8988T (cell line): Measurements from ENCODE around the gene ADSS1.
"Not testable (repeated sequence)": the region's sequence is repeated elsewhere in the genome, so short reads cannot be mapped to it uniquely, and the experiment has no call there.

ENCODE experiments used
- DNase-seq: peaks from one replicate; pipeline ENCODE4 v3.0.0; 2011

ADSS1 gene

DNA sequence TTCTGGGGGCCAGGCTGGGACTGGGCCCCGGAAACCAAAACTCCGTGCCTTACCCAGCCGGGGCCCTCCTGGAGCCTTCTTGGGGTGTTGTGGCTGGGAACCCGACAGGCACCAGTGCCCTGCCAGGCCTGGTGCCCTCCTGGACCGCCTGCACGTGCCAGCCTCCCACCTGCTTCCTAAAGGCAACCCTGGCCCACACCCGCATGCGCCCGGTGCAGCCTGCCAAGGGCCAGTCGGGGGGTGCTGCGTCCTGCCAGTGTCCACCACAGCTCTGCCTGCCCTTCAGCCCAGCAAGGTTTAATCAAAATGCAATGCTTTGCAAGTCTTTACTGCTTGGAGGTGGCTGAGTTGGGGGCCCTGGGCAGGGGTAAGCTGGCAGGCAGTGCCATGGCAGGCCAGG, 5.2 kb upstream of the ADSS1 start:
- no peak for DNase-seq

DNA sequence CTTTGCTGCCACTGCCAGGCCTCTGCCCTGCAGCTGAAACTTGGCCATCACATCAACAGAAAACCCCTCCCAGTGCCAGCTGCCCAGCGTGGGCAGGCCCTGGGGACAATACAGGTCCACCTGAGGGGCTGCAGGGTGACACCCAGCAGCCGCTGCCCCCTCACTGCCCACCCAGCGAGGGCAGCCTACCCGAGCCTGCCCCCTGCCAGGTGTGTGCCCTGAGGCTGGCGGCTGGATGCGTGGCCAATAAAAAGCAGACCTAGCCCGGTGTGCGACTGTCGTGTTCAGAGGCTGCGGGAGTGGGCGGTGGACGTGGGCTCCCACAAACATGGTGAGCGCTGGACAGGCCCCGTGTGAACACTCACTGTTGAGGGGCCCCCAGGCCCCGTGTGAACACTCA, 4.7 kb upstream of the ADSS1 start:
- no peak for DNase-seq

DNA sequence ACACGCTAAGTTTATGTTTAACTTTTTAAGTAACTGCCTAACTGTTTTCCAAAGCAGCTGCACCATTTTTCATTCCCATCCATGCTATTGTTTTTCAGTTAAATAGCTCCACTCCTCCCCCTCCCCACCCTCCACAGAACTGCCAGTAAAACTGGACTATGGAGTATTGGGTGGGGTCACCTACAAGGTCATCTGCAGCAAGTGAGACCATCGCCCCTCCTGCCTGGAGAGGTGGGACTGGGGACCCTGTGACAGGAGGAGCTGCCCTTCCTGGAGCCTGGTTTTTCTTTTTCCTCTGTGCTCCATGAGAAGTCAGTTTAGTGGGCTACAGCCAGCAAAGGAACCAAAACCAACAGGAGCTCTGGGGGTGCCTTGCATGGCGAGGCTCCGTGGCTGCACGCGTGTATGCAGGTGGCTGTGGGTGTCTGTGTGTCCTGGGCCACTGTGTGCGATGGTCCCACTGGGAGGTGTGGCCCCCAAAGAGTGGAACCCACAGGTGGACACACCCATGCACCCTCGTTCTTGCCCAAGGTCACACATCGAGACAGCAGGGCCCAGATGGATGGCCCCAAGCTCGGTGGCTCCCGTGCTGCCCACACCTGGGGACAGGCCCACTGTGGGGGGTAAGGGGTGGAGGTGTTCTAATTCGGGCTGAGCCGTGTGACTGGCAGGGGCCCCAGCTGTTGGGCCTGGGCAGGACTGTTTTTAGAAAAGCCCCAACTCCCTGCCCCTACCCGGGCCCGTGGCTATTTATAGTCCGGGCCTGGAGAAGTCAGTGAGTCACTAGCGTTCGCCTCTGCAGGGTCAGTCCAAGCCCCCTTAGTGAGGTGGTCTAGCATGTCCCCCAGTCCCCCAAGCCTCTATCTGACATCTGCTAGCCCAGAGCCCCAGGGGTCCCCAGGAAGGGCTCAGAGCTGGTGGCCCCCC, 2.3 kb upstream of the ADSS1 start:
- no peak for DNase-seq

DNA sequence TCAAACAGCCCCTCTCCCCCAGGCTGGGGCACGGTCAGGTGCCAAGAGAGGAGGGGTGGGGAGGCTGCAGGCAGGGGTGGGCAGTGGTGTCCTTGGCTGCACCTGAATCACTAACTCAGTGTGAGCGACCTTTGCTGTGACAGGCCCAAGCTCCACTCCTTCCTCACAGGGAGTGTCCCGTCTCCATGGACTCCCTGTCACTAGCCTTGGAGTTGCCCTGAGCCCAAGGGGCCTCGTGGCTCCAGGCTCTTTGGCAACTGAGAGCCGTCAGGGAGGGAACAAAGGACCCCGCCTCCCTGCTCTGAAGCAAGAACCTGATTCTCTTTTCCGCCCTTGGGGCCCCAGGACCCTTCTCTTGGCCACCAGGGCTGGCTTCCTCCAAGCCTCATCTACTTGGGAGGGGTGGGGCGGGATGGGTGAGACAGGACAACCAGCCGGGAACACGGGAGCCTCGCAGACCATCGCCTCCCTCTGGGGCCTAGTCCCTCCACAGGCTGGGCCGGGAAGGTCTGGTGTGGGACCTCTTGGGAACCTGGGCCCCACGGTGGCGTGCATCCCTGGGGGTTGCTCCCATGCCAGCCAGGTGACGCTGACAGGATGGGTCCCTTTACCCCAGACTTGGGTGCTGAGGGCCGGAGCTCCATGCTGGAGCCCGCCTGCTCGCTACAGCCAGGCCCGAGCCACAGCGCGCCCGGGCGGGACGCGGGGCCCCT, 935 bp upstream of the ADSS1 start:
- DNase-seq: no peak

DNA sequence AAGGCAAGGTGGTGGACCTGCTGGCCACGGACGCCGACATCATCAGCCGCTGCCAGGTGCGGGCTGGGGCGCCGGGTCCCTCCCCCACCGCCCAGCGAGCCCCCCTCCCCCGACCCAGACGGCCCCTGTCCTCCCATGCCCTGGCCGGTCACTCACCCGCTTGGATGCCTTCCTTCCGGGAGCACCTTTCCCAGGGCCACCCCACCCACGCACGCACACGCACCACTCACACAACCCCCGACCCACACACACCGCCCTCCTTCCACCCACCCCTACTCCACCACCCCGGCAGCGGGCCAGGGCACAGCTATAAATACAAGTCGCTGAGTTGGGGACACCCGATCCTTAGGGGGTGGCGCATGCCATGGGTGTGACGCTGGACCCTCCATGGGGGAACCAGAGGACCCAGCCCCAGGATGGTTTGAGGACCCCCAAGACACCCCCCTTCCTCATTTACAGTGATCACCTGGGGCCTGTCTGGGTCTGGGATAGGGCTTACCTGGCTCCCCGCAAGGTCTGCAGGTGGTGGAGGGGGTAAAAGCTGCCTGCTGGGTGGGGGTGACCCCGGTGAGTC, 465 bp downstream of the ADSS1 start:
- DNase-seq: no peak

DNA sequence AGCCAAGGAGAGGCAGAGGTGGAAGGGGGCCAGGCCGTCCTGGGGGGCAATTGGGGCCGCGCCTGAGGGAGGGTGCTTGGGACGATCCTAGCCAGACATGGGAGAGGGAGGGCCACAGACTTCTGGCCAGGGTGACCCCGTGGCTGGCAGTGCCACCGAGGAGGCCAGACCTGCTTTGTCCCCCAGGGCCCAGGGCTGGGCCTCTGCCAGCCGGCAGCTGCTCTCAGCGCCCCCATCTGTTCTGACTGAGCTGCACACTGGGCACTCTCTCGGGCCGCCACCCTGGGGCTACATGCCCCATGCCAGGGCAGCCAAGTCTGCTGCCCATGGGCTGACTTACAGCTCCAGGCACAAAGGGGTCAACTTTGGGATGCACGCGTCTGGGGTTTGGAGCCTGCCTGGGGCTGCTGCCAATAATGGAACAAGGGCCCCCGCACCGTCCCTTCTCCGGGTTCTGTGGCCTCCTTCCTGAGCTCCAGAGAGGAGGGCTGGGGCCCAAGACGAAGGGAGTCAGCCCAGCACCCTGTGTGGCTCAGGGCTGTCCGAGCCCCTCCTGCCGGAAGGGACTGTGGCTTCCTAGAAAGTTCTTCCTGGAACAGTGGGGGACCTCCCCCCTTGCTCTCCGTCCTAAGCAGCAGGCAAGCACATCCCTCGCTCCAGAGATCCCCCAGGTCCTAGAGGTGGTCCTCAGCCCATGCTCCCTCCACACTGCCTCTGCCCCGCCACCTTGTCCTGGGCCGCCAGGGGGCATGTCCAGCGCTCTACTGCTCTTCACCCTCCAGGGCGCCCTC, 1.1 kb downstream of the ADSS1 start:
- DNase-seq: no peak

DNA sequence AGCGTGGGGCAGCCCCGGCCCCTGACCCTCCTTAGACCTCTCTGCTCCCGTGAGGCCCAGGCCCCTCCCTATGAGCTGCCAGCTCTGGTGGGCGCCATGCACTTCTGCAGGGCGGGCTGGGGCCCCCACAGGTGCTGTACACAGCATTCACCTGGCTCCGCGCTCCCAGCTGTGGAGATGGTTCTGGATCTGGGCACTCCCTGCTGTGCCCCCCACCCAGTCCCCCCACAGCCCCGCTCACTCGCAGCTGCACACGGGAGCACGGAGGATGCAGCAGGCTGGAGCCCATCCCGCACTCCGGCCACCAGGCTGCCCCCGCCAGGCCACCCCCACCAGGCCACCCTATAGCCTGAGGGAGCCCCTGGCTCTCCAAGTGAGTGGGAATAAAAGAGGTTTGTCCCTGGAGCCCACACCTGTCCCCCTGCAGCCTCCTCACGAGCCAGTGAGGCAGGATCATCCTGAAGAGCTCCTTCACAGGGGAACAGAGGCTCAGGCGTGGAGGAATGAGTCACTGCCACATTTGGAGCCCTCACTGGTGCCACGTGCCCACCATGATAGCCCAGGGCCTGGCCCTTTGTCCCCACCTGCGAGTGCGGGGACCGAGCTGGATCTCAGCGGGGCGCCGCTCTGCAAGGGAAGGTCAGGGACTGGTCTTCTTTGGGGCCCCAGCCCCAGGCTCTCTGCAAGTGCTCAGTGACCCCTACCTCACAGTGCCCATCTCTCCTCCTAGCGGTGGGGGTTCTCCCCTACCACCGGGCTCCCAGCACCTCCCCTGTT, 1.9 kb downstream of the ADSS1 start:
- DNase-seq: no peak

DNA sequence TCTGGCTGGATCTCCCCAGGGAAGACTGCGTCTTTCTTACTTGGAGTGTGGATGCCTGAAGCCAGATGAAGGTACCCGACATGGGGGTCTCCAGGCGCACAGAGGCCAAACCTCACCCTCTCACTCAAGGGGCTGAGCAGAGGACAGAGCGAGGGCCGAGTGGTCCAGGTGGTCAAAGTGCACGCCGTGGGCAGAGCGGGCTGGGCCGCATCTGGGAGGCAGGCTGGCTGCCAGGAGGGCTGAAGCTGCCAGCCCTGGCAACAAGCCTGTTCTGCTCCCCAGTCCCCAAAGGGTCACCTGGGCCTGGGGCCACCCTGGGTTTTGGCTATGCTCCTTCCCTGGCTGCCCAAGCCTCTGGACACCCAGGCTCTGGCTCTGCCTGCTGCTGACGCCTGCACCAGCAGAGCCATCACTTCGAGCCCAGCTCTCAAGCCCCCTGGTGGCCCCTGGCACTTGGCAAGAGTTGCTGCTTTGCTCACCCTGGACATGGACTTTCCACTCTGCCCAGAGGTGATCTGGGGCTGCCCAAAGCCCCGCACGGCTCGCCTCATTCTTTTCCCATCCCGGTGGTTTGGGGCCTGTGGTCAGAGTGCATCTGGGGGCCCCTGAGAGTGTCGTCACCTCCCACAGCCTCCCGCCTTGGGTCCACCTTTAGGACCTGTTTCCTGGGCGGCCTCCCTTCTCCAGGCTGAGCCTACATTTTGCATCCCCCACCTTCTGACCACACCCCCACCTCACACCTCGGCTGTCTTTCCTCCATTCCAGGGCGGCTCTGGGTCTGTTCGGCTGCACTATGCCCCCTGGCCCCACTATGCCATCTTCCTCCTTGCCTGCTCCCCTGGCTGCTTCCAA, 2.8 kb downstream of the ADSS1 start:
- no peak for DNase-seq

DNA sequence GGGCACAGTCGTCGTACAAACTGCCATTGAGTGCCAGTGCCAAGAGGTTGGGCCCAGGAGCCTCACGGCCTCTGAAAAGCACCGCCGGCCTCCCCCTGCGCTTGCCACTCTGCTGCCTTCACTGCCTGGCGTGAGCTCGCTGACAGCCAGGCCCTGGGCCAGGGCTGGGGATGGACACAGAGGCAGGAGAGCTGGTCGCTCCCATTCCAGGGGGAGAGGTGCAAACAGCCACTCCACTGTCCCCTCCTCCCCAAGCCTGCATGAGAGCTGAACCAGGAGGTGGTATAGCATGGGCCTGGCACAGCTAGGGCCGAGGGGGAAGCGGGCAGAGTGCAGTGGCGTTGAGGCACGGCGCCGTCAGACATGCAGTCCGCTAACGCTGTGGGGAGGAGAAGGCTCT, 4.6 kb downstream of the ADSS1 start:
- DNase-seq: no peak

DNA sequence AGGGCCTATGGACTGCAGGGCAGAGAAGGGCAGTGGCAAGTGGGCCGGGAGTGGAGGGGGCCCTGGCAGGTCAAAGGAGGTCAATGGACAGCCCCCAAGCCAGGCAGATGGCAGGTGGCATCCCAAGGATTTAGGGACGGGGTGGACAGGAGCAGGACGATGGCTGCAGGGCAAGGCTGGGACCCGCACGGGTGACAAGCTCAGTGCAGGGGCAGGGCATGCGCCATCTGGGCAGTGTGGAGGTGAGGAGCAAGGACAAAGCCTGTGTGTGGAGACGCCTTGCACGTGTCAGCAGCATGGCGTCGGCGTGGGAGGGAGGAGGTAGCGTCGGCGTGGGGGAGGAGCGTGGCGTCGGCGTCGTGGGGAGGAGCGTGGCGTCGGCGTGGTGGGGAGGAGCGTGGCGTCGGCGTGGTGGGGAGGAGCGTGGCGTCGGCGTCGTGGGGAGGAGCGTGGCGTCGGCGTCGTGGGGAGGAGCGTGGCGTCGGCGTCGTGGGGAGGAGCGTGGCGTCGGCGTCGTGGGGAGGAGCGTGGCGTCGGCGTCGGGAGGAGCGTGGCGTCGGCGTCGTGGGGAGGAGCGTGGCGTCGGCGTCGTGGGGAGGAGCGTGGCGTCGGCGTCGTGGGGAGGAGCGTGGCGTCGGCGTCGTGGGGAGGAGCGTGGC, 5.3 kb downstream of the ADSS1 start:
- DNase-seq: not testable (repeated sequence)

DNA sequence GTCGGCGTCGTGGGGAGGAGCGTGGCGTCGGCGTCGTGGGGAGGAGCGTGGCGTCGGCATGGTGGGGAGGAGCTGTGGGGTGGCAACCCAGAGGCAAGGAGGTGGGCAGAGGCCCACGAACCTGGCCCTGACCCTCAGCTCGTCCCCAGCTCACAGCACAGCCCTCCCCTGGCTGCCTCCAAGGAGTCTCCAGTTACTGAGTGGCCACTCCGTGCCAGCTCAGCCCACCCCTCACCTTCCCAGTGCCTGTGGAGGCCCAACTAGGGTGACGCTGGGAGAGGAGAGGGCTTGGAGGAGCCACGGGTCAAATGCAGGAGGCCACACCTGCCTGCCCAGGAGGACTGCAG, 5.8 kb downstream of the ADSS1 start:
- DNase-seq: no peak

DNA sequence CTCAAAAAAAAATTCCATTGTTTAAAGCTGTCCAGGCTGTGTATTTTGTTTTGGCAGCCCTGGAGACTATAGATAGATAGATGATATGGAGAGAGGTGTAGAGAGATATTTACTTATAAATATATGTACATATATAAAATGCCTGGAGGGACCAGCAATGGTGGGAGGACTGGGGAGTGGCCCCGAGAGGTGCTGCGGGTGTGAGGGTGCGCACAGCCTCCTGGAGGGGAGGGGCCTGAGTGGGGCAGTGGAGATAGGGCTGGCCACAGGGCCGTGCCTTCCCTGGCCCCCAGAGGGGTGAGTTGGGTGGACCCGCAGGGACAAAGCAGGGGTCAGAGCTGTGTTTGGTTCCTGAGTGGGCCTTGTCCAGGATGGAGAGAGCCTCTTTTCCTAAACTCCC, 6.5 kb downstream of the ADSS1 start:
- DNase-seq: no peak

DNA sequence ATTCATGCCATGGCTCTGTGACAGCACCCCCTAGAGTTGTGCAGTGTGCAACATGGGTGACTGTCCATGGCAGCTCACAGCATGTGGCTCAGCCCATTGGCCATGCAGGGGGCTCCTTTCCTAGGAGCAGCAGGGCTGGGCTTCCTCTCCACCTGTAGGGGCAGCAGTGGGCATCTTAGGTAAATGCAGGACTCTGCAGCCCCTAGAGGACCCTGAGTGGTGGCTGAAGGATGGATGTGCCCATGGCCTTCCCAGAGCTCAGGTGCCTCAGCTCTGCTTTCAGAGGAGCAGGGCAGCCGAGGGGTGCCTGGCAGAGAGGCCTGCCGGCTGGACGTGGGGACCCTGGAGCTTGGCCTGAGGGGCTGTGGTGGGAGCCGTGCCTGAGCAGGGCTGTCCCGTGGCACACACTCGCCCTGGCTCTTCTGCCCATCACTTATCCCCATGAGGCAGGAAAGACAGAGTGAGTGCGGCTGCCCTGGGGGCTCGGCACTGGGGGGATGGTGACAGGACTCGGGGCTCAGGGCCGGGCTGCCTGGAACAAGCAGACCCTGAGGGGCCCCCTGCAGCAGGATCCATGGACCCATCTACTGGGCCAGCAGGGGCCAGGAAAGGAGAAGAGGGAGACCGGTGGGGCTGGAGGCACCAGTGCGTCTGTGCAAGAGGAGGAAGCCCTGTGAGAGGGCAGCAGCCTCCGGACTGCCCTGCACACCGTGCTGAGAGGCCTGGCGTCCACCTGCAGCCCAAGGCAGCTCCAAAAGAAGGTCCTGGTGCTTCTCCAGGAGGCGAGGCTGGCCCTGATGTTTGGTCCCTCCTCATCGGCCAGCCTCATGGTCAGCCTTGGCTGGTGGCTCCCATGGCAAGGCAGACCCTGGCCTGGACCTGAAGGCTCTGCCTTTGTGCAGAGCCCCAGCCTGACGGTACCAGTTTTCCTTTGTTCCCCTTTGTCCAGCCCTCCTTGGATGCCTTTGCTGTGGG, 7.6 kb downstream of the ADSS1 start:
- peak; percentile 92 for DNase-seq

DNA sequence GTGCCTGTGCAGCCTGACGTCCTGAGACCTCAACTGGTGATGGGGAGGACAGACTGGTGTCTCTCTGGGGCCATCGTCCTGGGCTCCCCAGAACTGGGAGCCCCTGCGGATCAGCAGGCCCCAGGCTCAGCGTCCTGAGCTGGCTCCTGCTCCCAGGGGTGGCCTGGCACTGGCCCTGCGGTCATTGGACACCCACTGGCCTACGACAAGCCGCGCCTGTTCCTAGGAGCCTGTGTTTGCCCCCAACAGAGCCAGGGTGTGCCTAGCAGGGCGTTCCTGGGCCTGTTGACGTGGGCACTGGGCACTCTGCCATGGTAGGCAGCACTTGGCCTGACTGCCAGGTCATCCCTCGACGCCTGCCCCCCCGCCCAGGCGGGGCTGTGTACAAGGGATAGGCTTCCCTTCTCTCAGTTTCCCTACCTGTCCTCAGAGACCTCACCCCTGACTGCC, 8.4 kb downstream of the ADSS1 start:
- no peak for DNase-seq

DNA sequence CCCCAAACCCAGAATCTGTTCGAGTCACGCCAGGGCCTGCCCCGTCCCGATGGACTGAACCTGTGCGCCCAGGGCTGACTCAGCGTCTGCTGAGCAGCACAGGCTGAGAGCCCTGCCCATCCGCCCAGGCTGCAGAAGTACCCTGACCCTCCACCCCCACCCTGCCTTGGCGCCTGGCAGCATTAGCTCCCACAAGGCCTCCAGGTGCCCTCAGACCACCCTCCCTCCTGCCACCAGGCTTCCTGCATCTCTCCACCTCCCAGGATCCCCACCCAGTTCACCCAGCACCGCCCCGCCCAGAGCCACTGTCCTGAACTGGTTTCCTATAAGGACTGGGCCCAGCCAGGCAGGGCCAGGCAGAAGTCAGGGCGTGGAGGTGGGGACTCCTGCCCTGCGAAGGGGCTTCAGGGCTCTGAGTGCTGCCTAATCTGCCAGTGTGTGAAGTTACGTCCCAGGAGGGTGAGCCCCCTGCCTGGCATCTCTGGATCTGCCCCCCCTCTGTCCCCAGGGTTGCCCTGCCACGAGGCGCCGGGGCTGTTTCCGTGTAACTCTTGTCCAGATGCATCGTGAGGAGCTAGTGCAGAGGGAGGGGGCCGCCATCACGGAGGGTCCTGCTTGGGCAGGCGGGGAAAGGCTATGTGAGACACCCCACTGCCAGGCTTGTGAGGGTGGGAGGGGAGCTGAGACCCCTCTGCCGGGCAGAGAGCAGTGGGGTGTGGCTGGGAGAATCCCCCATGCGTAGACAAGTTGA, 9.1 kb downstream of the ADSS1 start:
- DNase-seq: no peak

DNA sequence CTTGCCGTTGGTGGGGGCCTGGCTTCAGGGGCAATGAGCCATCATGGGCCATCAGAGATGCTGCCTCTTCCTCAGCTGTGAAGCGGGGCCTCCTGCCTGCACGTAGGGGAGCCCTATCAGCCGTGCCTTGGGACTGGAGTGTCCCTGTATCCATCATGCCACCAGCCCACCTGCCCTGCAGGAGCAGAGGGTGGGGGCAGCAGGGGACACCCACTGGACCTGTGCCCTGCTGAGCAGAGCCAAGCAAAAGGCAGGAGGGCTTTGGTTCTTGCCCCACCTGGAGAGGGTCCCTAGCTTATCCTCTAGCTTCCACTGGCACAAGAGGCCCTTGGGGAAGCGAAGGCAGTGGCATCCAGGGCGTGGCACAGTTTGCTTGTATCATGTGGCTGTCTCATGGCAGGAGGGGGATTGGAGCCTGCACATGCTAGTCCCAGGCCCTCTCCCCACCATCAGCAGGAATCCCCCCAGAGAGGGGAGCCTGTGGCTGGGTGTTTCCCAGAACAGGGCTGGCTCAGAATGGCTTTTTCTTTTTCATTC, 10.1 kb downstream of the ADSS1 start:
- no peak for DNase-seq

DNA sequence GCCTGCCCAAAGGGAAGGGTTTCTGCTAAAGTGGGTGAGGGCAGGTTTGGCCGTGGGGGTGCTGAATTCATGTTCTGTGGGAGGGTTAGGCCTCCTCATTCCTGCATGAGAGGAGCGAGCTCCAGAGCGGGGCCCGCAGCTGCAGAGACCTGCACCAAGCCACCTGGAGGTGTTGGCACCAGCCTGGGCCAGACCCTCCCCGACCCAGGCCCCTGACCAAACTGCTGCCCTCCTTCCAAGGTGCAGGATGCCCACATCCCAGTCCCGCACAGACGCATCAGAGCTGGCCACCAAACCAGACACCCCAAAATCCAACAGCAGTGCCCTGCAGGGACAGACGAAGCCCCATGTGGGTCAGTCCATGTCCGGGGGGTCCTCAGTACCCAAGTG, 10.6 kb downstream of the ADSS1 start:
- no peak for DNase-seq

DNA sequence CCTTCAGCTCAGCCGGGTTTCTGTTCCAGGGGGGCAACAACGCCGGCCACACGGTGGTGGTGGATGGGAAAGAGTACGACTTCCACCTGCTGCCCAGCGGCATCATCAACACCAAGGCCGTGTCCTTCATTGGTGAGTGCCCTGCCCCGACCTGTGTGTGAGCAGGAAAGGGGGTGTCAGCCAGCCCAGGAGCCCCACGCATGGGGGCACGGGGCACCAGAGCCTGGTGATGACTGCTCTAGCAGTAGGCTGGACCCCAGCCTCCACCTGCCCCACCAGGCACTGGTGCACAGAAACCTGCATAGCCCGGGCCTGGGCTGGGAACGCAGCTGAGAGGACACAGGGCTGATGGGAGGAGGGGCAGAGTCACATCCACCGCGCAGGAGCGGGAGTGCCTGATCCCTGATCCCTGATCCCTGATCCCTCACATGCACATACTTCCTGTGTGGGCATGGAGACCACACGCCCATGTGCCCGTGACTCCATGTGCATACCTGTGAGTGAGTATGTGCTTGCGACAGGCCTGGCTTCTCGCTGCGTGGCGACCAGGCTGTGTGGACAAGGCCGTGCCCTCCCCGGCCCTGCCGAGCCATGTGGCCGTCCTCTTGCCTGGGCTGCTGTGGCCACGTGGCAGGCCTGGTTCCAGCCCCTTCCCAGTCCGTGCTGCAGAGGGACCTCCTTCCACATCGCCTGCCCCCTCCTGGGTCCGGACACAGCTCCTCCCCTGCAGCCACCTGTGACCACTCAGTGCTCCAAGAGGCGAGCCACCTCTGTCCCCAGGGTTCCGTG, 11.2 kb downstream of the ADSS1 start:
- no peak for DNase-seq
